Endothelial cell of umbilical vein (primary cell): ENCODE measurements around the gene TGIF1. TPM values are rescaled to one million over a fixed set of nuclear protein-coding genes. Genes with fewer than 3 reads are reported as not detected.

Experiments
- BruUV-seq: library from RNA; stranded (reverse); fragments of 400-500 nt; replicated peaks from 2 replicates; lab custom pipeline; 2021; lab: Mats Ljungman, UMichigan
- CTCF ChIA-PET: fragments of 300-600, 350-600 bp; sonication (Branson Sonifier 250); formaldehyde crosslinking; loops from one replicate; lab custom pipeline; 2021; ENCODE audit warnings: antibody characterized with exemption, inconsistent platforms; lab: Charles Lee
- POLR2A ChIA-PET: fragments of 300-600, 350-600 bp; sonication (Branson Sonifier 250); formaldehyde crosslinking; loops from one replicate; lab custom pipeline; 2021; ENCODE audit warnings: antibody characterized with exemption, inconsistent platforms; lab: Charles Lee
- DNase-seq: peaks from one replicate; pipeline ENCODE4 v3.0.0-alpha.2; 2011; ENCODE audit warnings: low read depth, low spot score
- FAIRE-seq: peaks from 2 replicates; lab custom pipeline; 2011; peaks lifted over from hg19 to GRCh38; lab: Jason Lieb, UNC
- H2AFZ ChIP-seq: 2 replicates; pipeline ENCODE4 v1.6.0; 2012; ENCODE audit warnings: low read depth, low read length, control low read depth, inconsistent platforms
- H3K27ac ChIP-seq: 2 replicates; pipeline ENCODE4 v1.5.1; 2011; ENCODE audit warnings: low read depth, mild to moderate bottlenecking, control low read depth, low read length, moderate library complexity; ENCODE audit not compliant: insufficient read depth
- H3K27me3 ChIP-seq, 2 experiments: 2 replicates each; pipeline versions ENCODE4 v1.6.0 to v1.6.1; 2011; ENCODE audit warnings: low read length in 2 of 2, mixed read lengths in 1 of 2; ENCODE audit not compliant: control insufficient read depth in 2 of 2, insufficient read depth in 2 of 2
- H3K36me3 ChIP-seq, 2 experiments: 2 replicates in 1 of 2; 3 replicates in 1 of 2; pipeline ENCODE4 v1.5.1; 2011; ENCODE audit warnings: low read length in 2 of 2, mild to moderate bottlenecking in 1 of 2, moderate library complexity in 1 of 2; ENCODE audit not compliant: control insufficient read depth in 2 of 2, insufficient read depth in 2 of 2; ENCODE audit errors: extremely low read depth in 1 of 2
- H3K4me1 ChIP-seq: 3 replicates; pipeline ENCODE4 v1.5.1; 2011; ENCODE audit warnings: mild to moderate bottlenecking, low read length; ENCODE audit not compliant: control insufficient read depth, insufficient read depth; ENCODE audit errors: extremely low read depth
- H3K4me2 ChIP-seq: 2 replicates; pipeline ENCODE4 v1.6.1; 2011; ENCODE audit warnings: low read length, control low read depth, mixed read lengths; ENCODE audit not compliant: insufficient read depth
- H3K4me3 ChIP-seq, 3 experiments: fragments of 200-600 bp in 1 of 3; sonication (generic), shearing (Covaris generic) in 1 of 3; replicated peaks in 1 of 3; 2 replicates each; pipeline ENCODE4 v1.5.1; 2011 to 2016; ENCODE audit warnings: control low read depth in 3 of 3, low read length in 3 of 3, mild to moderate bottlenecking in 2 of 3, inconsistent platforms in 1 of 3, low read depth in 1 of 3, moderate library complexity in 1 of 3; ENCODE audit not compliant: insufficient read depth in 1 of 3
- H3K79me2 ChIP-seq: 2 replicates; pipeline ENCODE4 v1.6.0; 2012; ENCODE audit warnings: low read length, inconsistent platforms; ENCODE audit not compliant: control insufficient read depth, insufficient read depth
- H3K9ac ChIP-seq: replicated peaks from 2 replicates; pipeline ENCODE3; 2011; ENCODE audit warnings: low read length, control low read depth; ENCODE audit not compliant: insufficient read depth; ENCODE audit errors: extremely low read depth
- H3K9me1 ChIP-seq: replicated peaks from 3 replicates; pipeline ENCODE4 v1.6.0; 2011; ENCODE audit warnings: mild to moderate bottlenecking, low read length; ENCODE audit not compliant: control insufficient read depth, insufficient read depth; ENCODE audit errors: extremely low read depth
- H3K9me3 ChIP-seq: replicated peaks from 2 replicates; pipeline ENCODE4 v1.5.1; 2012; ENCODE audit warnings: low read length, inconsistent platforms; ENCODE audit not compliant: control insufficient read depth, insufficient read depth
- H4K20me1 ChIP-seq: replicated peaks from 2 replicates; pipeline ENCODE3; 2011; ENCODE audit warnings: mild to moderate bottlenecking, low read length; ENCODE audit not compliant: control insufficient read depth, insufficient read depth; ENCODE audit errors: extremely low read depth
- CTCF ChIP-seq, 2 donors: IDR thresholded peaks; 1 replicate in 1 of 2; 2 replicates in 1 of 2; pipeline ENCODE4 v1.5.1; 2011; ENCODE audit warnings: low read length in 2 of 2, mild to moderate bottlenecking in 2 of 2, moderate library complexity in 2 of 2, control low read depth in 1 of 2, inconsistent platforms in 1 of 2, low read depth in 1 of 2; ENCODE audit not compliant: insufficient read depth in 1 of 2; ENCODE audit errors: extremely low read depth in 1 of 2
- FOS ChIP-seq: IDR thresholded peaks from 2 replicates; pipeline ENCODE4 v1.6.1; 2011; ENCODE audit warnings: mild to moderate bottlenecking, low read length, moderate library complexity, borderline replicate concordance; ENCODE audit not compliant: insufficient read depth
- GATA2 ChIP-seq: IDR thresholded peaks from 2 replicates; pipeline ENCODE4 v1.7.0; 2011; ENCODE audit warnings: low read depth, mild to moderate bottlenecking, moderate library complexity, mixed read lengths, low read length; ENCODE audit not compliant: insufficient read length, insufficient read depth
- JUN ChIP-seq: IDR thresholded peaks from 2 replicates; pipeline ENCODE4 v1.6.1; 2011; ENCODE audit warnings: borderline replicate concordance, low read depth; ENCODE audit not compliant: insufficient read length, insufficient read depth
- MAX ChIP-seq: IDR thresholded peaks from 2 replicates; pipeline ENCODE4 v1.6.1; 2011; ENCODE audit not compliant: insufficient read depth, insufficient read length
- MYC ChIP-seq: IDR thresholded peaks from one replicate; pipeline ENCODE4 v1.6.1; 2011; ENCODE audit warnings: mild to moderate bottlenecking, low read depth, low read length
- POLR2A ChIP-seq: IDR thresholded peaks from 2 replicates; pipeline ENCODE4 v1.6.1; 2012; ENCODE audit warnings: low read depth, mild to moderate bottlenecking, control low read depth, low read length
- POLR2AphosphoS5 ChIP-seq: IDR thresholded peaks from 2 replicates; pipeline ENCODE4 v1.6.1; 2012; ENCODE audit warnings: low read depth, mild to moderate bottlenecking, control low read depth, low read length, moderate library complexity; ENCODE audit not compliant: insufficient read depth
- dilution Hi-C: fragments of 300-500 bp; cut with MboI; formaldehyde crosslinking; loops from one replicate; pipeline ENCODE4 v1.15.0; 2019; ENCODE audit warnings: low sequenced_read_pairs; ENCODE audit not compliant: extremely low pct_ligation_motif_present
- intact Hi-C: fragments of 100-400 bp; cut with micrococcal nuclease; formaldehyde crosslinking; loops from one replicate; pipeline ENCODE4 v1.10.0; 2022
- polyA plus RNA-seq, 4 experiments: library from polyadenylated mRNA; depleted of rRNA in 3 of 4; stranded (reverse) in 3 of 4; unstranded in 1 of 4; fragments of >200 nt; gene quantifications; 2 replicates each; pipeline versions ENCODE4 v1.2.1 to v1.2.3, GENCODE V29; 2011 to 2012; ENCODE audit warnings: missing spikeins in 1 of 4
- total RNA-seq: library from RNA; stranded (reverse); gene quantifications from 2 replicates; pipeline ENCODE4 v1.2.3, GENCODE V29; 2021

The TGIF1 gene
- total and polyA plus RNA-seq, 2 donors (not counting 3 experiments of a cell fraction or from before 2014, with no cell fraction given), result 75.6 to 96.6 TPM

GRCh38 chr18:3424280-3424890 is 25.6 kb upstream of the TGIF1 start:
- H3K9ac ChIP-seq, result no peak overlapping the region
- TF ChIP-seq MAX, result no peak
- TF ChIP-seq JUN, result no peak
- no peak for TF ChIP-seq GATA2
- no peak for TF ChIP-seq POLR2A
- no peak for TF ChIP-seq POLR2AphosphoS5
- TF ChIP-seq MYC, result no peak
- TF ChIP-seq CTCF (IDR thresholded peaks at IDR 0.05; ENCODE audit: extremely low read depth in 1 of 2, insufficient read depth in 1 of 2, low read depth in 1 of 2, low read length in 2 of 2), result no peak
- no peak for TF ChIP-seq FOS
- no peak overlapping the region for H3K4me2 ChIP-seq
- no peaks in the 10 kb centered on the region for H3K4me1 ChIP-seq
- intact Hi-C loops, result no loop called here
- no peaks in the 10 kb centered on the region for H3K36me3 ChIP-seq
- no peak overlapping the region for H3K27ac ChIP-seq
- H2AFZ ChIP-seq, result no peak overlapping the region
- no peaks in the 10 kb centered on the region for H3K79me2 ChIP-seq
- H3K9me1 ChIP-seq, result no peaks in the 10 kb centered on the region
- FAIRE-seq, result no peak
- dilution Hi-C loops, result no loop called here
- DNase-seq, result no peak
- no peak overlapping the region for H3K4me3 ChIP-seq
- BruUV-seq, result no TSS peak
- no peaks in the 10 kb centered on the region for H3K27me3 ChIP-seq
- POLR2A ChIA-PET, result no interaction called here
- no peaks in the 10 kb centered on the region for H4K20me1 ChIP-seq
- CTCF ChIA-PET, result interaction anchor here (0.5 to 1.0 kb wide), 2 partner anchors 9 to 85 kb away, joined by 3 read pairs; no protein-coding TSS in a partner anchor
- H3K9me3 ChIP-seq, result no peaks in the 10 kb centered on the region
